ENCODE results near the gene PAGE2. TPM values are rescaled to one million over a fixed set of nuclear protein-coding genes. Genes with fewer than 3 reads are reported as not detected.
A peak's percentile ranks its signal among the peaks of the same experiment; 100 is the strongest.
"Not testable (repeated sequence)": the region's sequence is repeated elsewhere in the genome, so short reads cannot be mapped to it uniquely, and the experiment has no call there.

Gene PAGE2
- total RNA-seq, result not detected
- long read RNA-seq, result 0 reads

GRCh38 chrX:55088795-55089489, at the start of gene PAGE2:
Gene PAGE2, plus strand, starts transcription at chrX:55089018. Its CDS starts 1,003 bp downstream, at chrX:55090021.
- intact Hi-C loops (cut with micrococcal nuclease), result no loop called here
- DNase-seq (no peak), ATAC-seq (no peak)

GRCh38 chrX:55039471-55039870, 49.3 kb upstream of the PAGE2 start:
- DNase-seq (no peak), ATAC-seq (no peak)
- intact Hi-C loops (cut with micrococcal nuclease), result no loop called here

GRCh38 chrX:55041514-55041913, 47.3 kb upstream of the PAGE2 start:
- intact Hi-C loops (cut with micrococcal nuclease), result no loop called here
- no peak for ATAC-seq

GRCh38 chrX:55050599-55050998, 38.2 kb upstream of the PAGE2 start:
- DNase-seq; intact Hi-C loops (cut with micrococcal nuclease); ATAC-seq: not testable (repeated sequence)

More at GRCh38 chrX:55041514-55041913, 47.3 kb upstream of the PAGE2 start:
- no peak for DNase-seq

GRCh38 chrX:55056820-55057674, 31.8 kb upstream of the PAGE2 start:
- ATAC-seq (no peak), DNase-seq (no peak)
- intact Hi-C loops (cut with micrococcal nuclease), result no loop called here

GRCh38 chrX:55057675-55058249, 31.1 kb upstream of the PAGE2 start:
- intact Hi-C loops (cut with micrococcal nuclease), result no loop called here
- peak; percentile 64 for ATAC-seq
- no peak for DNase-seq

- ATAC-seq; intact Hi-C loops (cut with micrococcal nuclease); DNase-seq: not testable (repeated sequence)
Observed at GRCh38 chrX:55067180-55067579, 21.6 kb upstream of the PAGE2 start.

- intact Hi-C loops (cut with micrococcal nuclease), result no loop called here
Observed at GRCh38 chrX:55072286-55072685, 16.5 kb upstream of the PAGE2 start.

GRCh38 chrX:55074851-55075467, 13.9 kb upstream of the PAGE2 start, which contains the start of gene PAGE2B:
Gene PAGE2B, plus strand, starts transcription at chrX:55075030. Its CDS starts 1,012 bp downstream, at chrX:55076042.
- intact Hi-C loops (cut with micrococcal nuclease), result no loop called here
- ATAC-seq, result no peak
- no peak for DNase-seq

More at GRCh38 chrX:55072286-55072685, 16.5 kb upstream of the PAGE2 start:
- no peak for ATAC-seq
- DNase-seq, result no peak

- DNase-seq (no peak), ATAC-seq (no peak)
- intact Hi-C loops (cut with micrococcal nuclease), result no loop called here
Observed at GRCh38 chrX:55098691-55099090, 9.9 kb downstream of the PAGE2 start.

GRCh38 chrX:55099162-55099561, 10.3 kb downstream of the PAGE2 start:
- ATAC-seq, result no peak
- no peak for DNase-seq
- intact Hi-C loops (cut with micrococcal nuclease), result no loop called here

GRCh38 chrX:55102754-55103153, 13.9 kb downstream of the PAGE2 start:
- no peak for ATAC-seq
- intact Hi-C loops (cut with micrococcal nuclease), result no loop called here
- no peak for DNase-seq

GRCh38 chrX:55107262-55107661, 18.4 kb downstream of the PAGE2 start:
- ATAC-seq (no peak), DNase-seq (no peak)
- intact Hi-C loops (cut with micrococcal nuclease), result no loop called here

- ATAC-seq (no peak), DNase-seq (no peak)
- intact Hi-C loops (cut with micrococcal nuclease), result no loop called here
Observed at GRCh38 chrX:55107911-55108310, 19.1 kb downstream of the PAGE2 start.

- no peak for ATAC-seq
- intact Hi-C loops (cut with micrococcal nuclease), result no loop called here
- DNase-seq, result no peak
Observed at GRCh38 chrX:55109306-55109705, 20.5 kb downstream of the PAGE2 start.

- intact Hi-C loops (cut with micrococcal nuclease), result no loop called here
- DNase-seq, result no peak
- ATAC-seq, result no peak
Observed at GRCh38 chrX:55111578-55112254, 22.9 kb downstream of the PAGE2 start.

- ATAC-seq; DNase-seq; intact Hi-C loops (cut with micrococcal nuclease): not testable (repeated sequence)
Observed at GRCh38 chrX:55116589-55116988, 27.8 kb downstream of the PAGE2 start.

- intact Hi-C loops (cut with micrococcal nuclease), result no loop called here
- ATAC-seq (no peak), DNase-seq (no peak)
Observed at GRCh38 chrX:55118574-55118973, 29.8 kb downstream of the PAGE2 start.

- DNase-seq, result no peak
- no peak for ATAC-seq
- intact Hi-C loops (cut with micrococcal nuclease), result no loop called here
Observed at GRCh38 chrX:55119271-55119670, 30.5 kb downstream of the PAGE2 start.
